PC-9 (cell line): ENCODE results near the gene ZNF397.

ENCODE experiments used
- EZH2 ChIP-seq: fragments of 200-600 bp; sonication (generic); IDR thresholded peaks from 2 replicates; pipeline ENCODE4 v1.8.0; 2017; ENCODE audit warnings: antibody characterized with exemption, low read depth
- TF ChIP-seq, protein P1 (sequence below): fragments of 200-600 bp; sonication (generic); conservative IDR thresholded peaks from 2 replicates; pipeline ENCODE4 v1.6.1; 2017; ENCODE audit warnings: mixed run types, antibody characterized with exemption, mild to moderate bottlenecking, moderate library complexity

DNA sequence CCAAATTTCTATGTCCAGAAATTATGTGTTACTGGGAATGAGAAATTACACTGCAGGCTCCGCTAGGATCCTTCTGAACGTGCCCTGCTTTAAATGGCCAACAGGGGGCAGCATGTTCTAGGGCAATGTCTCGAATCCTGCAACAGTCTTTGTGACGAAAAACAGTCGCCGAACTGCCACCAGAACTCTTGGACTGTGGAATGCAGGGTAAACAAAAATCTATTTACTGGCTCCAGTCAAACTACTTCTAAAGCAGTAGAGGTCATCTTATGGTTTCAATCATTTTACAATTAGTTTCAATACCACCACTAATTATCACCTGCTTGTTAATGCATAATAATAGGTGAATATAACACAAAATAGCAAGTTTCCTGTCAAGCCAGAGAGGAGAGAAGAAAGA is 9.8 kb upstream of the ZNF397 start:
- TF ChIP-seq, protein P1, sequence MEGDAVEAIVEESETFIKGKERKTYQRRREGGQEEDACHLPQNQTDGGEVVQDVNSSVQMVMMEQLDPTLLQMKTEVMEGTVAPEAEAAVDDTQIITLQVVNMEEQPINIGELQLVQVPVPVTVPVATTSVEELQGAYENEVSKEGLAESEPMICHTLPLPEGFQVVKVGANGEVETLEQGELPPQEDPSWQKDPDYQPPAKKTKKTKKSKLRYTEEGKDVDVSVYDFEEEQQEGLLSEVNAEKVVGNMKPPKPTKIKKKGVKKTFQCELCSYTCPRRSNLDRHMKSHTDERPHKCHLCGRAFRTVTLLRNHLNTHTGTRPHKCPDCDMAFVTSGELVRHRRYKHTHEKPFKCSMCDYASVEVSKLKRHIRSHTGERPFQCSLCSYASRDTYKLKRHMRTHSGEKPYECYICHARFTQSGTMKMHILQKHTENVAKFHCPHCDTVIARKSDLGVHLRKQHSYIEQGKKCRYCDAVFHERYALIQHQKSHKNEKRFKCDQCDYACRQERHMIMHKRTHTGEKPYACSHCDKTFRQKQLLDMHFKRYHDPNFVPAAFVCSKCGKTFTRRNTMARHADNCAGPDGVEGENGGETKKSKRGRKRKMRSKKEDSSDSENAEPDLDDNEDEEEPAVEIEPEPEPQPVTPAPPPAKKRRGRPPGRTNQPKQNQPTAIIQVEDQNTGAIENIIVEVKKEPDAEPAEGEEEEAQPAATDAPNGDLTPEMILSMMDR = peak; percentile 82
- no peak for TF ChIP-seq EZH2
